GM18517 (cell line): Measurements from ENCODE around the gene LPO.

Experiments
- ATAC-seq: cut with Tn5 transposase; IDR thresholded peaks from one replicate; pipeline ENCODE4 v1.9.1; 2021; ENCODE audit warnings: mild to moderate bottlenecking, moderate library complexity; ENCODE audit not compliant: unreplicated experiment

LPO gene

GRCh38 chr17:58302919-58303585 is 64.7 kb downstream of the LPO start:
- ATAC-seq = no peak

DNA sequence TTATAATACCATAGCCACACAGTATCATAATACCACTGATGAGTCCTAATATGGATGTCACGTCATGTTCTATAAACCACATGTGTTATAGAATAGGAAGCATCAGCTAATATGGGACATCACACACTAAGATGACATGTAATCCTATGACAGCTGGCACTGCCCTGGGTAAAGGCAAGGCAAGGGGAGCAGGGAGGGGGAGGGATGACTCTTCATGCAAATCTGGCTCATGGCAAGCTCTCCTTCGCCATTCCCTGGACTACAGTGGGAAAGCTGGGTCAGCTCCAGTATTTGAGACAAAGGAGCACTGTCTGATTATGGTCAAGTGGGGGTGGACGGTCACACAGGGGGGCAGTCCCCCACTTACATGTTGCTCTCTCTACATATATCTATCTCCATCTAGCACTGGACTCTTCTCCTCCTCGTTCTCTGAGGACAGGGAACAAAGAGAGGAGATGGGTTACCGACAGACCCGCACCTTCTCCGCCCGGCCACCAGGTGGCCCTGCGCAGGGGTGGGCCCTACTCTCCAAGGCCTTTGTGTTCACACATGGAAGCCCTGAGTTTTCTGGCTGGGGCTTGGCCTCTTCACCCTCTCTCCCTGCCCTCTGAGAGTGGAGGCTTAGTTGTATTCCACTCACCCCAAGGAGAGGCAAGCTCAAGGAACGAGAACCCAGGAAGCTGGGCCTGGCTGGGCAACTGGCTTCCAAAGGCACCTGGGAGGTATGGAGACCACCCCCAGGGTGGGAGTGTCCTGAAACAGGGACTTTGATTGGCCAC is 65.8 kb downstream of the LPO start:
- ATAC-seq = no peak

GRCh38 chr17:58304750-58305486 is 66.5 kb downstream of the LPO start:
- no peak for ATAC-seq

DNA sequence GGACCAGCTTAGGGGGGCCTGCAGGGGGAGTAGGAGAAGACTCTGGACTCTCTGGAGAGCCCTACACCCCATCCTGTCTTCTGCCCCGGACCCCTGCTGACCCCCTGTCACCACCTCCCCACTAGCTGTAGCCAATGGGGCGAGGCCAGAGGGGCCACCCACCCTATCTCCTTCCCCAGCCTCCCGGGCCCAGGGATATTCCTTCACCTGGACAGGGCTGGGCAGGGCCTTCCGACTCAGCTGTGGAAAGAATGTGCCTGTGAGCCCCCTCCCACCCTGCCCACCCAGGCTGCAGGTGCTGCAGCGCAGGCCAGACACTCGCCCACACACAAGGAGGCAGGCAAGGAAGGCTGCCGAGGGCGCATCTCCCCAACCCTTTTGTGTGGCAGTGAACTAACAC is 67.2 kb downstream of the LPO start:
- ATAC-seq = no peak

- ATAC-seq = no peak
Measured at GRCh38 chr17:58306131-58306951, 68.0 kb downstream of the LPO start.

DNA sequence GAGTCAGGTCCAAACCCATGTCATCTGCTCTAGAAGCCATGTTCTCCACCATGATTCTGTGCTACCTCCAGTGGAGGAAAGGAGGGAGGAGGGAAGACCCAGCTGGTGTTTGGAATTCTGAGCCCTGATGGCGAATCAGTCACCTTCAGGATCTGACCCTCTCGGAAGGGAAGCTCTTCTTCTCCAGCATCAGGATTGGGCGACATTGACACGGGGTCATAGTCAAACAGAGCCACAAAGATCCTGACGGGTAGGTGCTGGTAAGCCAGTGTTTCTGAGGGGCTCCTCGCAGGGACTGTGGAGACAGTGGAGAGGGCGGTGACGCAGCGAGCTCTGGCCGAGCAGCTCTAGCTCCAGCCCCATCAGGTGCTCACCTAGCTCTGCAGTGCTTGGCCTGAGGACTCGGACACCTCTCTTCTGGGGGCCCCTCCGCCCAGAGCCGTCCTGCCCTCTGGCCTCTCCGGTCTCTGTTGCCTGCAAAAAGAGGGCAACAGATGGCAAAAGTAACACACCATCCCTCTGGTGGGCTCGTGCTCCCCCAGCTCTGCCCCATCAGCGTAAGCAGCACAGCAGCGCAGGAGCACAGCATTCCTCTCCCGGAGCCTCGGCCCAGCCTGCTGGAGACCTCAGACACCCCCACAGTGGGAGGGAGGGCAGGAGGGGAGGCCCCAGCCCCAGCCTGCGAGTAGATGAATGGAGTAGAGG is 69.2 kb downstream of the LPO start:
- ATAC-seq = no peak

- no peak for ATAC-seq
Measured at GRCh38 chr17:58308173-58308984, 70.0 kb downstream of the LPO start.

DNA sequence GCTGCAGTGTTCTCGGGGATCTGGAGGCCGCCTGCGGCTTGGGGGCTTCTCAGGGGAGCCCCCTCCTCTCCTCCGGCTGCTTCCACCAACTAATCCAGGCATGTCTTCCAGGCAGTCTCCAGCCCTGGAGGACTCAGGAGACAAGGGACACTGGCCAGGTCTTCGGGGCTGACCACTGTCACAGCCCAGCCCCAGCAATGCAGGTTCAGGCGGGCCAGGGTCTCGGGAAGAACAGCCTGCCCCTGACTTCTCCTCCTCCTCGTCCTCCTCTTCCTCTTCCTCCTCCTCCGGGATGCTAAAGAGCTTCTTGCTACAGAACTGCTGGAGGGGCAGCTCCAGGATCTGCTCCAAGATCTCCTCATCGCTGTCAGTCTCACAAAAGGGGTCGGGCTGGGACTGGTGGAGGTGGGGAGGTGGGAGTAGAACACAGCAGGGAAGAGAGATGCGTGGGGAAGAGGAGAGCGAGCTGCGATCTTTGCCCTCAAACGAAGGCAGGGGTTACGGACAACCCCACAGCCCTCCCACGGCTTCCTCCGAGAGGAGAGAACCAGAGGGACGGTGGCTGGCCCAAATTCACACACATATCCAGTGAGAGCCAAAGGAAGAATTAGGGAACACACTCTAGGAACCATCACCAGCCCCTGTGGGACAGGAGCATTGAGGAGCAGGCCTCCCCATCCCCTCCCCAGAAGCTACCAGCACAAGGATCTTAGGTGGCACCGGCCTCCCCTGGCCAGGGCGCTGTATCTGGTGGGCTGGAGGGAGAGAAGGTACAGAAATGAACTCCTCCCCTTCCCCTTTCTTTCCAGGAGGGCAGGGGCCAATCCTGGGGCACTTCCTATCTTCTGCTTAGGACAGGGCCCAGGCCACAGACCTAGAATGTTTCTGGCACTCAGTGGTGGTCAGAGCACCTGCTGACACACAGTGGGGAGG is 70.9 kb downstream of the LPO start:
- no peak for ATAC-seq

GRCh38 chr17:58309918-58310259 is 71.5 kb downstream of the LPO start:
- no peak for ATAC-seq

GRCh38 chr17:58310511-58311428 is 72.4 kb downstream of the LPO start:
- ATAC-seq = no peak

DNA sequence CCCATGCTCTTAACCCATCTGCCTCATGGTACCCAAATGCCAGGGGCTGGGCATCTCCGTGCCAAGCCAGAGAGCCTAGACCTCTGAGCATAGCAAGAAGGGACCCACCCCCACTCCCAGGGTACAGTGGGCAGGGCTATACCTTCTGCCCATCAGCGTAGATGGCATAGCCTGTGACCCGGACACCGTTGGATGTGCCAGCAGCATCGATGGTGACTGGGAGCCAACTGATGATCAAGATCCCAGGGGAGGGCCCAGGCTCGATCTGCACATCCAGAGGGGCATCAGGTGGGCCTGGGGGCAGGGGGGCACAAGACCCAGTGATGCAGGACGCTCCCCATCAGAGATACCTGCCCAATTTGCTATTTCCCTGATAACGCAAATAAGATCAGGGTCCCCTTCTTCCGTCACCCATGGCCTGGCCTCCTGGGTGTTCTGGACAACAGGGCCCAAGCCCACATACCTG is 73.1 kb downstream of the LPO start:
- no peak for ATAC-seq

DNA sequence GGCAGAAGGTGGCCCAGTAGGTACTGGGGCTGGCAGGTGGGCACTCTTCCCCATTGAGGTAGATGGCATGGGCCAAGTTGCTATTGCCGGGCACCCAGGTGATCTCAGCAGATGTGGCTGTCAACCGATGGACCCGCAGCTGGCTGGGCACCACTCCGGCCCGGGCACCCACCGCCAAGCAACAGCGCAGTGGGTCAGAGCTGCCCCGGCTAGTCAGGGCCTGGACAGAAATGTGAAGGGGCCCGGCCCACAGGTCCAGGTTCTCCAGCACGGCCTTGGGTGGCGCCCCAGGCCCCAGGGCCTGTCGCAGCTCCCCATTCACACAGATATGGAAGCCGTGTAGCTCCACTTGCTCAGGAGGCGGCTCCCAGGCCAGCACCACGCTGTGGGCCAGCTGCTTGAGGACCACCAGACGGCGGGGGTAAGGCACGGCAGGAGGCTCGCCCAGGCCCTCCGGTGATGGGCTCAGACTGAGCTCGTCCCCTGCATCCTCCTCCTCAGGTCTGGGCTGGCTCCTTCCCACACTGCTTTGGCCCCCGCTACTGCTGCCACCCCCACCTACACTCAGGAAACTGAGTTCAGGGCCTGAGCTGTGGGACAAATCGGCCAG is 73.7 kb downstream of the LPO start:
- ATAC-seq = no peak

DNA sequence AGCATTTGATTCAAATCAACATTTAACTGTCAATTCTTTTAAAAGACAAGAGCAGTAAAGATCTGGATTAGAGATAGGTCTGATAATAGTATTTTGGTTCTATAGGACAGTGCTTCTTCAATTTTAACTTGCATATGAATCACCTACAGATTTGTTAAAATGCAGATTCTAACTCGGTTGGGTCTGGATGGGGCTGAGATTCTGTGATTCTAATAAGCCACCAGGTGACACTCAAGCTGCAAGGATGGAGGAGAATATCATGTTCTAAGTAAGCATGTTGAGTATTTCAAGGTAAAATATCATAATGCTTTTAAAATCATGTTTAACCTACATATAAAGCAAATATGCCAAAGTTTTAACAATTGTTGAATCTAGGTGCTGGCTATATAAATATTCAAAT is 74.4 kb downstream of the LPO start:
- no peak for ATAC-seq

DNA sequence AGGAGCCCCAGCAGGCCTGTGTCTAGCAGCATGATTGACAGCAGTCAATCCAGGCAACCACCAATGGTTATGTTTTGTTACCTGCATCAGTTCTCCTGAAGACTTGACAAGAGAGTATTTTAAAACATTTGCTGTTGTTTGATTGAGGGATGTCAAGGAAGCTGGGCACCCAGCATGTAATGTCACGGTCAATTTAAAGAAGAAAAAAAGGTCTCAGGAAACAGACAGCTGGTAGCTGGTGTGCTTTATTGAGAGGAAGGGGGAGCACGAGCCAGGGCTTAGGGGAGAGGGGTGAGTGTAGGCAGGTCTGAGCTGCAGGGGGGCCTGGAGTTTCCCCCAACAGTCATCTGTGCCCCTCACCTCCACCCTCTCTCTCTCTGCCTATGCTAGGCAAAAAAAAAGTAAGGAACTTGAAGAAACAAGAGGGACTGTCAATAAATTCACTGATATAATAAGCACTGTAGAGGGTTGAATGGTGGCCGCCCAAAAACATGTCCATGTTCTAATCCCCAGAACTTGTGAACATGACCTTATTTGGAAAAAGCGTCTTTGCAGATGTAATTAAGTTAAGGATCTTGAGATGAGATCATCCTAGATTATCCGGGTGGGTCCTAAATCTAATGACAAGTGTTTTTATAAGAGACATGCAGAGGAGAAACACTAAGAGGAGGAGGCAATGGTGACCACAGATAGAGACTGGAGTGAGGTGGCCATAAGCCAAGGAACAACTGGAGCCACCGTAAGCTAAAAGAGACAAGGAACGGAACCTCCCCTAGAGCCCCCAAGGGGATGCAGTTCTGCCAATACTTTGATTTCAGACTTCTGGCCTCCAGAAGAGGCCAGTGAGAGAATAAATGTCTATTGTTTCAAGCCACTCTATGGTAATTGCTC is 75.7 kb downstream of the LPO start:
- no peak for ATAC-seq

- no peak for ATAC-seq
Measured at GRCh38 chr17:58314706-58315015, 76.3 kb downstream of the LPO start.

- no peak for ATAC-seq
Measured at GRCh38 chr17:58315281-58315711, 76.9 kb downstream of the LPO start.
